GM19324 (cell line): Measurements from ENCODE around the gene MAP3K20.
"Not testable (repeated sequence)": the region's sequence is repeated elsewhere in the genome, so short reads cannot be mapped to it uniquely, and the experiment has no call there.

Experiments
- ATAC-seq: cut with Tn5 transposase; IDR thresholded peaks from one replicate; pipeline ENCODE4 v1.9.1; 2021; ENCODE audit warnings: mild to moderate bottlenecking, moderate library complexity; ENCODE audit not compliant: unreplicated experiment, low FRiP score

The MAP3K20 gene

GRCh38 chr2:173117678-173118077, 42.0 kb downstream of the MAP3K20 start:
- ATAC-seq: no peak

GRCh38 chr2:173118395-173118794, 42.7 kb downstream of the MAP3K20 start:
- ATAC-seq: no peak

- no peak for ATAC-seq
Measured at GRCh38 chr2:173119069-173119807, 43.6 kb downstream of the MAP3K20 start.

GRCh38 chr2:173119944-173120343, 44.3 kb downstream of the MAP3K20 start:
- no peak for ATAC-seq

- no peak for ATAC-seq
Measured at GRCh38 chr2:173122936-173123335, 47.3 kb downstream of the MAP3K20 start.

GRCh38 chr2:173124441-173124840, 48.8 kb downstream of the MAP3K20 start:
- ATAC-seq: no peak

GRCh38 chr2:173126819-173127218, 51.2 kb downstream of the MAP3K20 start:
- ATAC-seq: no peak

GRCh38 chr2:173128132-173128531, 52.5 kb downstream of the MAP3K20 start:
- ATAC-seq: not testable (repeated sequence)

- ATAC-seq: no peak
Measured at GRCh38 chr2:173130496-173131465, 55.1 kb downstream of the MAP3K20 start.

- ATAC-seq: no peak
Measured at GRCh38 chr2:173132531-173132930, 56.9 kb downstream of the MAP3K20 start.

- ATAC-seq: no peak
Measured at GRCh38 chr2:173134703-173135102, 59.1 kb downstream of the MAP3K20 start.

- ATAC-seq: no peak
Measured at GRCh38 chr2:173136067-173136466, 60.4 kb downstream of the MAP3K20 start.

GRCh38 chr2:173136599-173136998, 61.0 kb downstream of the MAP3K20 start:
- ATAC-seq: no peak

- ATAC-seq: no peak
Measured at GRCh38 chr2:173137610-173138009, 62.0 kb downstream of the MAP3K20 start.

- no peak for ATAC-seq
Measured at GRCh38 chr2:173138962-173139361, 63.3 kb downstream of the MAP3K20 start.

- no peak for ATAC-seq
Measured at GRCh38 chr2:173141666-173142065, 66.0 kb downstream of the MAP3K20 start.

- no peak for ATAC-seq
Measured at GRCh38 chr2:173145454-173145853, 69.8 kb downstream of the MAP3K20 start.

- no peak for ATAC-seq
Measured at GRCh38 chr2:173146590-173146989, 70.9 kb downstream of the MAP3K20 start.

GRCh38 chr2:173148520-173148919, 72.9 kb downstream of the MAP3K20 start:
- ATAC-seq: no peak

- ATAC-seq: peak; percentile 86
Measured at GRCh38 chr2:173149491-173149890, 73.8 kb downstream of the MAP3K20 start.

GRCh38 chr2:173150087-173150486, 74.4 kb downstream of the MAP3K20 start:
- ATAC-seq: no peak
